ENCODE data around the gene PGA5.

DNA sequence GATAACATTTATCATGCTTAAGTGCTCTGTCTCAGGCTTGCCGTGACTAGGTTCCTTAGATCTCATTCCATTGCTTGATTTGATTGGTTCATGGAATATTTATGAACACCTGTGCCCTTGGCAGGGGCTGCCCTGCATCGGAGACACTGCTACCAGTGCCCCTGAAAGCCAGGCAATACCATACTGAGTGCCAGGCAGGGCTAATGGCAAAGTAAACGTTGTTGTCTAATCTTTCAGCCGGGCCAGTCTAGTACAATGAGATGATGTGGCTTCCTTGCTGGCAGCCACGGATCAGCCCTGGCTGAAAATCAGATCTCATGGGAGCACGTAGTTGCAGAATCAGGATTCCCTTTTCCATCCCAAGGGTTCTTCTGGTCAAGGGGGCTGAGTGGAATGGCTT is 42.6 kb upstream of the PGA5 start:
- TF ChIP-seq, protein P1, sequence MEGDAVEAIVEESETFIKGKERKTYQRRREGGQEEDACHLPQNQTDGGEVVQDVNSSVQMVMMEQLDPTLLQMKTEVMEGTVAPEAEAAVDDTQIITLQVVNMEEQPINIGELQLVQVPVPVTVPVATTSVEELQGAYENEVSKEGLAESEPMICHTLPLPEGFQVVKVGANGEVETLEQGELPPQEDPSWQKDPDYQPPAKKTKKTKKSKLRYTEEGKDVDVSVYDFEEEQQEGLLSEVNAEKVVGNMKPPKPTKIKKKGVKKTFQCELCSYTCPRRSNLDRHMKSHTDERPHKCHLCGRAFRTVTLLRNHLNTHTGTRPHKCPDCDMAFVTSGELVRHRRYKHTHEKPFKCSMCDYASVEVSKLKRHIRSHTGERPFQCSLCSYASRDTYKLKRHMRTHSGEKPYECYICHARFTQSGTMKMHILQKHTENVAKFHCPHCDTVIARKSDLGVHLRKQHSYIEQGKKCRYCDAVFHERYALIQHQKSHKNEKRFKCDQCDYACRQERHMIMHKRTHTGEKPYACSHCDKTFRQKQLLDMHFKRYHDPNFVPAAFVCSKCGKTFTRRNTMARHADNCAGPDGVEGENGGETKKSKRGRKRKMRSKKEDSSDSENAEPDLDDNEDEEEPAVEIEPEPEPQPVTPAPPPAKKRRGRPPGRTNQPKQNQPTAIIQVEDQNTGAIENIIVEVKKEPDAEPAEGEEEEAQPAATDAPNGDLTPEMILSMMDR (IDR thresholded peaks at IDR 0.05), result no peak
- TF ChIP-seq POLR2A (IDR thresholded peaks at IDR 0.05), result no peak
